Measurements from ENCODE around the gene SPRED1. TPM values are rescaled to one million over a fixed set of nuclear protein-coding genes. Genes with fewer than 3 reads are reported as not detected.

SPRED1 gene
- total RNA-seq, 1 experiment from 2014 or later = 10.4 TPM

- Histone ChIP-seq H3K9me3 (no peaks in the 10 kb centered on the region), H3K36me3 (ENCODE audit: control insufficient read depth, insufficient read depth, low read length) (no peaks in the 10 kb centered on the region), H3K4me1 (no peaks in the 10 kb centered on the region), H3K4me3 (ENCODE audit: low read depth, low read length) (no peak overlapping the region), H3K27me3 (replicated peaks; ENCODE audit: control insufficient read depth, insufficient read depth, low read length) (no peaks in the 10 kb centered on the region)
- no peak for DNase-seq
- TF ChIP-seq CTCF (IDR thresholded peaks at IDR 0.05; ENCODE audit: insufficient read depth in 1 of 2, low read depth in 1 of 2, low read length in 1 of 2, severe bottlenecking in 1 of 2, unreplicated experiment in 1 of 2) = no peak
- Mint-ChIP-seq H3K4me3 (ENCODE audit: unreplicated experiment) (no peak overlapping the region), H3K4me1 (ENCODE audit: low read depth, unreplicated experiment) (no peaks in the 10 kb centered on the region), H3K36me3 (ENCODE audit: insufficient read depth, unreplicated experiment) (no peaks in the 10 kb centered on the region), H3K27me3 (ENCODE audit: insufficient read depth, unreplicated experiment) (no peaks in the 10 kb centered on the region), H3K9me3 (ENCODE audit: unreplicated experiment) (no peaks in the 10 kb centered on the region), H3K27ac (ENCODE audit: unreplicated experiment) (no peak overlapping the region)
- ChIA-PET POLR2A (no interaction called here), CTCF (no interaction called here)
- no TSS peak for BruUV-seq (replicated peaks)
- intact Hi-C loops (cut with micrococcal nuclease; ENCODE audit: unreplicated experiment) = no loop called here
These were observed 96.6 kb downstream of the SPRED1 start for GRCh38 chr15:38349251-38349650.

GRCh38 chr15:38351466-38351865, 98.8 kb downstream of the SPRED1 start:
- H3K27me3 Mint-ChIP-seq (ENCODE audit: insufficient read depth, unreplicated experiment) = no peaks in the 10 kb centered on the region
- no peak for TF ChIP-seq CTCF (IDR thresholded peaks at IDR 0.05; ENCODE audit: insufficient read depth in 1 of 2, low read depth in 1 of 2, low read length in 1 of 2, severe bottlenecking in 1 of 2, unreplicated experiment in 1 of 2)
- Histone ChIP-seq H3K9me3 (no peaks in the 10 kb centered on the region), H3K4me1 (no peaks in the 10 kb centered on the region), H3K4me3 (ENCODE audit: low read depth, low read length) (no peak overlapping the region), H3K27me3 (replicated peaks; ENCODE audit: control insufficient read depth, insufficient read depth, low read length) (no peaks in the 10 kb centered on the region), H3K36me3 (ENCODE audit: control insufficient read depth, insufficient read depth, low read length) (no peaks in the 10 kb centered on the region)
- no peaks in the 10 kb centered on the region for H3K4me1 Mint-ChIP-seq (ENCODE audit: low read depth, unreplicated experiment)
- DNase-seq = no peak
- no TSS peak for BruUV-seq (replicated peaks)
- ChIA-PET CTCF (interaction anchor here (1.3 kb wide), 1 partner anchor 100 kb away, joined by 3 read pairs; no protein-coding TSS in a partner anchor), POLR2A (no interaction called here)
- H3K27ac Mint-ChIP-seq (ENCODE audit: unreplicated experiment) = no peak overlapping the region
- intact Hi-C loops (cut with micrococcal nuclease; ENCODE audit: unreplicated experiment) = no loop called here
- H3K4me3 Mint-ChIP-seq (ENCODE audit: unreplicated experiment) = no peak overlapping the region
- no peaks in the 10 kb centered on the region for H3K36me3 Mint-ChIP-seq (ENCODE audit: insufficient read depth, unreplicated experiment)
- H3K9me3 Mint-ChIP-seq (ENCODE audit: unreplicated experiment) = no peaks in the 10 kb centered on the region

- peak; percentile 69 to 70 for TF ChIP-seq CTCF (IDR thresholded peaks at IDR 0.05; ENCODE audit: insufficient read depth in 1 of 2, low read depth in 1 of 2, low read length in 1 of 2, severe bottlenecking in 1 of 2, unreplicated experiment in 1 of 2)
- no peak overlapping the region for H3K27ac Mint-ChIP-seq (ENCODE audit: unreplicated experiment)
- DNase-seq = peak; percentile 58 to 70
- Histone ChIP-seq H3K4me3 (ENCODE audit: low read depth, low read length) (no peak overlapping the region), H3K4me1 (no peaks in the 10 kb centered on the region), H3K9me3 (no peaks in the 10 kb centered on the region), H3K27me3 (replicated peaks; ENCODE audit: control insufficient read depth, insufficient read depth, low read length) (no peaks in the 10 kb centered on the region), H3K36me3 (ENCODE audit: control insufficient read depth, insufficient read depth, low read length) (no peaks in the 10 kb centered on the region)
- CTCF ChIA-PET = interaction anchor here (0.6 kb wide), 1 partner anchor 348 kb away, joined by 3 read pairs; no protein-coding TSS in a partner anchor
- POLR2A ChIA-PET = no interaction called here
- intact Hi-C loops (cut with micrococcal nuclease; ENCODE audit: unreplicated experiment) = loop anchor here (1.0 to 2.0 kb wide), 4 partner anchors 104 to 360 kb away; no protein-coding TSS in a partner anchor
- H3K36me3 Mint-ChIP-seq (ENCODE audit: insufficient read depth, unreplicated experiment) = no peaks in the 10 kb centered on the region
- no peaks in the 10 kb centered on the region for H3K4me1 Mint-ChIP-seq (ENCODE audit: low read depth, unreplicated experiment)
- no peaks in the 10 kb centered on the region for H3K27me3 Mint-ChIP-seq (ENCODE audit: insufficient read depth, unreplicated experiment)
- no TSS peak for BruUV-seq (replicated peaks)
- H3K4me3 Mint-ChIP-seq (ENCODE audit: unreplicated experiment) = no peak overlapping the region
- H3K9me3 Mint-ChIP-seq (ENCODE audit: unreplicated experiment) = no peaks in the 10 kb centered on the region
These were observed 101.8 kb downstream of the SPRED1 start for GRCh38 chr15:38354315-38354929.

All from Caco-2 (cell line).